NCI-H748 treated with DMSO at 0.1 percent for 48 hours (cell line): ENCODE data around the gene DNAH2.

ENCODE experiments used
- DNase-seq: peaks from one replicate; lab custom pipeline; 2025; lab: John Stamatoyannopoulos, UW

The DNAH2 gene

GRCh38 chr17:7839190-7839875 lies 121.8 kb downstream of the DNAH2 start:
- no peak for DNase-seq

- DNase-seq: no peak
Observed at GRCh38 chr17:7839876-7840261, 122.3 kb downstream of the DNAH2 start.

- DNase-seq: no peak
Observed at GRCh38 chr17:7840441-7840840, 122.9 kb downstream of the DNAH2 start.

GRCh38 chr17:7840875-7841274 lies 123.3 kb downstream of the DNAH2 start:
- no peak for DNase-seq

GRCh38 chr17:7841396-7841914 lies 123.9 kb downstream of the DNAH2 start:
- peak; percentile 69 for DNase-seq

GRCh38 chr17:7841915-7842379 lies 124.4 kb downstream of the DNAH2 start:
- DNase-seq: peak; percentile 84

GRCh38 chr17:7842380-7843256 lies 125.1 kb downstream of the DNAH2 start:
- DNase-seq: peak; percentile 57

GRCh38 chr17:7843257-7843535 lies 125.7 kb downstream of the DNAH2 start:
- peak; percentile 57 for DNase-seq

- peak; percentile 83 for DNase-seq
Observed at GRCh38 chr17:7843536-7844291, 126.2 kb downstream of the DNAH2 start.

- DNase-seq: peak; percentile 95
Observed at GRCh38 chr17:7844292-7845154, 127.0 kb downstream of the DNAH2 start.

GRCh38 chr17:7845359-7846062 lies 128.0 kb downstream of the DNAH2 start:
- DNase-seq: no peak

GRCh38 chr17:7846063-7846735 lies 128.7 kb downstream of the DNAH2 start:
- no peak for DNase-seq

GRCh38 chr17:7846765-7847661 lies 129.5 kb downstream of the DNAH2 start:
- DNase-seq: no peak

- DNase-seq: no peak
Observed at GRCh38 chr17:7848131-7848579, 130.6 kb downstream of the DNAH2 start.

- DNase-seq: no peak
Observed at GRCh38 chr17:7848739-7849129, 131.2 kb downstream of the DNAH2 start.

GRCh38 chr17:7849130-7849750 lies 131.7 kb downstream of the DNAH2 start:
- no peak for DNase-seq

GRCh38 chr17:7849751-7850504 lies 132.4 kb downstream of the DNAH2 start:
- DNase-seq: no peak
